Astrocyte of the cerebellum (primary cell): ENCODE measurements around the gene ITGB4.
A peak's percentile ranks its signal among the peaks of the same experiment; 100 is the strongest.
"Not testable (repeated sequence)": the region's sequence is repeated elsewhere in the genome, so short reads cannot be mapped to it uniquely, and the experiment has no call there.

Experiments
- DNase-seq: peaks from one replicate; pipeline ENCODE4 v3.0.0-alpha.2; 2011; ENCODE audit warnings: low read depth
- H3K4me3 ChIP-seq: 2 replicates; pipeline ENCODE4 v1.5.1; 2011; ENCODE audit warnings: mild to moderate bottlenecking, low read depth, low read length, moderate library complexity
- CTCF ChIP-seq: IDR thresholded peaks from 2 replicates; pipeline ENCODE4 v1.5.1; 2012; ENCODE audit warnings: low read length, low read depth, moderate library complexity, mild to moderate bottlenecking; ENCODE audit errors: missing control alignments
- in situ Hi-C: cut with HindIII; loops from 2 replicates; pipeline ENCODE4 v1.10.0; 2017; ENCODE audit warnings: low sequenced_read_pairs

ITGB4 gene

DNA sequence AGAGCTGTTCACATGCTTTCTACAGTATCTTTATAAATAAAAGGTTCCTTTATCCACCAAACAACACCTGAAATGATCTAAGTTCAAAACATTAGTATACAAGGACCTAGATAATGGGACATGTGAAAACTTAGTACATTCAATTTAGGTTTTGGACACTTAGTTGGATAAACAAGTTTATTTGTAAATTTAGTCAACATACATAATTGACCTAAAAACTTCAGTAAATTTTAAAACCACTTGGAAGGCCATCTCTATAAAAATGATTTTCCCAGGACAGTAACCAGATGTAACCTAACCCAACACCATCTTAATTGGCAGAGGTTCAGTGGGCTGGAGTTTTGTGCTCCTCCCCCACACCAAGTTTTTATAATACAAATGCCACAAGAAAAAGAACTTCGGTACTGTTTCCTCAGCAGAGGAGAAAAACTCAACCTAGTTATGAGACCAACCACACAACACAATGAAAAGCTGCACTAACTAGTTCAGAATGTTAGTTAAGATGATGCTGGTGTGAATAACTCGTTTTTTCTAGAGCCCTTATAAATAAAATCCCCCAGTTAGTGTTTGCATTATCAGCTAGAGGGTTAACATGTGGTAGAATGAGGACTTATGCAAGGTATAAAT, 56.1 kb downstream of the ITGB4 start:
- DNase-seq: no peak
- H3K4me3 ChIP-seq: peak overlapping the region; percentile 84
- TF ChIP-seq CTCF: no peak
- in situ Hi-C loops: no loop called here

DNA sequence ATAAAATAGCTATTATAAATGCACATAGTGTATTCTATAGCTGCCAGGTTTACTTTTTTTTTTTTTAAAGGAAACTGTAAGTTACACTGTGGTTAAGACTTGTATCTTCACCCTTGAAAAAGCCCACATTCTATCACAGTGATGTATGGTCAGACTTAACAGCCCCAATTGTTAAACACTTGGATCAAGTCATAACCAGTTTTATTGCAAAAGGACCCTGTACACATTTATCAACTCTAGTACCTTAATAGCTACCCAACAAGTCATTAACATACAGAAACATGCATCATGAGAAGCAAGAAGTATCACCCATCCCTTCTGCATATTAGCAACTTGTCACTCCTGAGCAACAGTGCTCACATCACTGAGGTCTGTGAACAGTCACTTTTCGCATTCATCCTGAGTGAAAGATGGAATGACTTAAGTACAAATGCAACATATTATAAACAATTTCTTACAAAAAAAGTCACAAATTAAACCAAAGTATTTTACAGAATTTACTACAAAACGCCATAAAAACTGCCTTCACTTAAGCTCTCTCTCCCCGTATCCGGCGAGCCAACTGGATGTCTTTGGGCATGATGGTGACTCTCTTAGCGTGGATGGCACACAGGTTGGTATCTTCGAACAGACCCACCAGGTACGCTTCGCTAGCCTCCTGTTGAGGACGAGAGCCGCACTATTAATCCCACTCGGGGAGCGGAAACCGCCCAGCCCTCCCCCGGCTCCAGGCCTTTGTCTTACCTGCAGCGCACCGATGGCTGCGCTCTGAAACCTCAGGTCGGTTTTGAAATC, 57.0 kb downstream of the ITGB4 start:
- DNase-seq, in situ Hi-C loops: not testable (repeated sequence)
- H3K4me3 ChIP-seq: peak overlapping the region; percentile 84

GRCh38 chr17:75778861-75779249, 57.6 kb downstream of the ITGB4 start:
- no peak for DNase-seq
- peak overlapping the region; percentile 84 for H3K4me3 ChIP-seq
- peak; percentile 47 for TF ChIP-seq CTCF
- in situ Hi-C loops: no loop called here

DNA sequence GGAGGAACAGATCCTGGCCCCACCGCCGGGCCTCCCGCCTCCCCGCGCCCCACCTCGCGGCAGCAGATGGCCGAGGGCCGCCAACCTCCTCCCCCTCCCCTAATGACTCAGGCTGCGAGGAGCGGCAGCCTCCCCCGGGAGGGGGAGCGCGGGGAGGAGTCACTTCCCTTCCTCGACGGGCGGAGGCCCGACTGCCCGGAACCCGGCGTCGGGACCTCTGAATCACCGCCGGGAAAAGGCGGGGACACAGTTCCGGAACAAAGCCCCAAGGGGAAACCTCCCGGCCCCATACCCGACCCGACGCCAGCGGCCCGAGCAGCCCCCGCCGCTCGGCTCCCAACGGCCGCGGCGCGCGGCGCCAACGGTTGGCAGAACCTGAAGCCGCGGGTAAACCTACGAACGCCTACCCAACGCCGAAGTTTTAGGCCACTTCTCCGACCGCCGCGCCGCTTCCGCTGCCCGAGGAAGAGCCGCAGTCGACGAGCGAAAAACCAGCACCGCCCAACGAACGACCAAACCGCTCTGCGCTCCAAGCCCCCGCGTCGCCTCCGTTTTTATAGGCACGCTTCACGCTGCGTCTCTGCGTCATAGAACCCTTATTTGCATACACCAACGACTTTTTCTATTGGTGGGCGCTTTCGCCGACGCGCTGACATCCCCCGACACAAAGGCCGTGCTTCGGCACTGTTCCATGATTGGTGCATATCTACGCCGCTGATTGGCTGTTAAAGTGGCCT, 58.2 kb downstream of the ITGB4 start:
- DNase-seq: peak; percentile 100
- peak overlapping the region; percentile 84 for H3K4me3 ChIP-seq
- no peak for TF ChIP-seq CTCF
- in situ Hi-C loops: no loop called here

DNA sequence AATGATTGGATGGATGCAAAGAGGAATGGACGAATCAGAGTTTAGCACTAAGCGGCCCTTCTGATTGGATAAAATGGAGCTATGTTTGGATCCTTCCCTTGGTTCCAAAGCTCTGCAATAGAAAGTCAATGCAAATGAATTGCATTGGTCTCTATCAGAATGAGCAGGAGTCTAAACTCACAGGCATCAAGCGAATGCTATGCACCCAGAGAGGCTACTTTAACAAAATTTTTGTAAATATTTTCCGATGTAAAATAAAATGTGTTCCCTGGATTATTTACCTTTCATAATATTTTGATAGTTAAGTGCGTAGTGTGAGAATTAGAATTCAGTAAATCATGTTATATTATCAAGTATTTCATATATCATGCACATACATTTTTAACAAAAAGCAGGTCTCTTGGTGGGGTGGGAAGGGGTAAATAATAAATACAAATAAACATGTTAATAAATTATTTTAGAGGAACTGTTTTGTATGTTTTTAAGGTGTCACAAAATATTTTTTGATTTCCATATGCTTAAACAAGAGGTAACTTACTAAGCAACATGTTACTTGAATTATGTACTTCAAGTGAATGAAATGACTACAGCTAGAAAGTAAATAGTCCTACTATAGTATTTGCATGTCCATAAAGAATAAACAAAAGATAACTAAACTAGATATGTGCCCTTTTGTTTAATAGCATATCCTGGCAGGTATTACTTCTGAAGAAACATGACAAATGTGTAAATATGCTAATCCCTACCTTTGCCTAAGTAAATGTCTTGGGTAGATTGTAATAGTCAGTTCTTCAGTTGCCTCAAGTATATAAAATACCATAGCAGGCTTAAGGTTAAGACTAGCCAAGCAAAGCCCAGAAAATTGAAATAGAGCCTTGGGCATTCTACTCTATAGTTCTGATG, 59.0 kb downstream of the ITGB4 start:
- in situ Hi-C loops: loop anchor here (10.0 kb wide), 1 partner anchor 65 kb away; the partner anchor contains the start of gene UNC13D
- TF ChIP-seq CTCF: no peak

DNA sequence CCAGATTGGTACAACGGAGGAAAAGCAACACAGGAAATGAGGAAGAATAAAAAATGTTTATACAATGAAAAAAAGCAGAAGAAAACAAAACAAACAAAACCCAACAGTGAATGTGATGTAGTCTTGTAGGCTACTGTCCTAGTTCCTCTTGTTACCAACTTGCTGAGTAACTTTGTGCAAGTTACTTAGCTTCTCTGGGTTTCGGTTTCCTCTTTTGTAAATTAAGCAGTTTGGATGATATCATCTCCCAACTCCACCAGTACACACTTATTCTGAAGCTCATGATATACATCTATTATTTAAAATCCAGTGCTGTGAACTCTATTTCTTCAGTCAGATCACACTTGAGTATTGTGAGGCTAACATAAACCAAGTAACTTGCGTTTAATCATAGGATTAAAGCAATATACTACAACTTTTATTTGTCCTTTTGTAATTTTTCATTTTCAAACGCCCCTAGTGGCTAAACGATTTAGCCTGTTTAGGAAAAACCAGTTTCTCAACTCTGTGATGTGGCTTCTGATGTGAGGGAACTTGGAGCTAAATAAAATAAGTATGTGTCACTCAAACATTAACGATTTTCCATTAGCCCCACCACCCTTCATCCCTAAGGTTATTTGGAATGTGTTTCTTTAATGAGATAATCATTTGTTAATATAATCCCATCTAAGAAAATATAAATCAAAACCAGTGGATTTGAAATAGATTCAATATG, 62.0 kb downstream of the ITGB4 start:
- DNase-seq: no peak
- H3K4me3 ChIP-seq: no peak overlapping the region

More for the DNA sequence above, 59.0 kb downstream of the ITGB4 start:
- no peak for DNase-seq
- H3K4me3 ChIP-seq: no peak overlapping the region

More for the DNA sequence above, 62.0 kb downstream of the ITGB4 start:
- in situ Hi-C loops: loop anchor here (10.0 kb wide), 1 partner anchor 62 kb away; the partner anchor contains the start of gene UNC13D
- peak; percentile 71 for TF ChIP-seq CTCF
